Heart left ventricle (tissue), 13 donors: ENCODE results near the gene NTRK3.

Source experiments
- CTCF ChIP-seq, 12 donors: fragments of 200-600 bp; sonication (generic) in 4 of 12; IDR thresholded peaks; one replicate each; pipeline versions ENCODE4 v1.5.0 to v1.8.0; 2018 to 2022; ENCODE audit warnings: antibody characterized with exemption in 12 of 12, mild to moderate bottlenecking in 5 of 12
- POLR2A ChIP-seq, 2 donors: fragments of 450-650 bp; IDR thresholded peaks; one replicate each; pipeline ENCODE4 v1.6.1; 2017; ENCODE audit warnings: antibody characterized with exemption in 2 of 2, mild to moderate bottlenecking in 2 of 2, moderate library complexity in 2 of 2
- donor health status: ischemic (EF 13 %, LVEDD 7.1; RV severe dilation, severe dysfunction).
- donor health status: DM: no; HTN: yes; CAD: no.
- donor health status: DM: no; HTN: no; CAD: no.
- donor health status: ischemic (EF 25% LVEDD 6.9; RV normal size, moderate dysfunction).
- donor health status: ischemic (EF 25% LVEDD 5.7; RV mildly dilated, moderate dysfunction).
- donor health status: ischemic (EF 35%, LVEDD 5.7; RV mildly dilated, moderate dysfunction).
- donor health status: nonischemic (EF 11% LVEDD 7.7; RV severe dilation, severe dysfunction).
- donor health status: DM: yes; HTN: yes; CAD: no.
- donor health status: PGD.
- donor health status: ischemic (EF 29% LVEDD 5.4; RV normal size, mild dysfunction).
- donor health status: nonischemic (EF 23%, LVEDD 6.1; RV moderate dilation, normal function).

DNA sequence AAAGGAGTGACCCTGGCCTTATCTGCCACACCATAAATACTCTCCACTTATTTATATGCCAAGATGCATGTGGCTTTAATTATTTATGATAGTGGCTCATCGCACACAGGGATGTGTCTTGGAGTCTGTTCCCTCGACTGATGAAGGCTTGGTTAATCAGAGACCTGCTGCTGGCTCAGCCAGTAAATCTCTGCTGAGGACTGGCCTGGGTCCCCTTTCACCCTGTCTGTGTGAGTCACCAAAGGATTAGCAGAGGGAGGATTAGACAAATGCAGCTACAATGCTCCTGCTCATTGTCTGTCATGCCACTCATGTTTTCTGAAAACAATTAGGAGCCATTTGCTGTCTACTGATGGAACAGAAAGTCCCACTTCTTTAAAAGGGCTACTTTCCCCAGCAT, 226.8 kb downstream of the NTRK3 start:
- TF ChIP-seq CTCF (IDR thresholded peaks at IDR 0.05): no peak
- TF ChIP-seq POLR2A (IDR thresholded peaks at IDR 0.05): no peak
